Measurements from ENCODE around the gene PRKCA.

The PRKCA gene

GRCh38 chr17:66557886-66558285, 255.5 kb downstream of the PRKCA start:
- no peak for DNase-seq

- DNase-seq = no peak
Observed at GRCh38 chr17:66560691-66561090, 258.3 kb downstream of the PRKCA start.

- no peak for DNase-seq
Observed at GRCh38 chr17:66562119-66562518, 259.7 kb downstream of the PRKCA start.

GRCh38 chr17:66564992-66565465, 262.6 kb downstream of the PRKCA start:
- no peak for DNase-seq

GRCh38 chr17:66567234-66568170, 265.1 kb downstream of the PRKCA start:
- peak; percentile 61 for DNase-seq

GRCh38 chr17:66569572-66569971, 267.2 kb downstream of the PRKCA start:
- DNase-seq = no peak

- no peak for DNase-seq
Observed at GRCh38 chr17:66570447-66571195, 268.2 kb downstream of the PRKCA start.

- DNase-seq = no peak
Observed at GRCh38 chr17:66571745-66572144, 269.3 kb downstream of the PRKCA start.

GRCh38 chr17:66573078-66573477, 270.7 kb downstream of the PRKCA start:
- DNase-seq = no peak

GRCh38 chr17:66574123-66574522, 271.7 kb downstream of the PRKCA start:
- DNase-seq = no peak

- no peak for DNase-seq
Observed at GRCh38 chr17:66576473-66576872, 274.1 kb downstream of the PRKCA start.

- DNase-seq = no peak
Observed at GRCh38 chr17:66577041-66577440, 274.6 kb downstream of the PRKCA start.

GRCh38 chr17:66578781-66579489, 276.5 kb downstream of the PRKCA start:
- no peak for DNase-seq

GRCh38 chr17:66579556-66579955, 277.1 kb downstream of the PRKCA start:
- DNase-seq = no peak

- no peak for DNase-seq
Observed at GRCh38 chr17:66580184-66580955, 278.0 kb downstream of the PRKCA start.

- DNase-seq = no peak
Observed at GRCh38 chr17:66580956-66581391, 278.6 kb downstream of the PRKCA start.

- no peak for DNase-seq
Observed at GRCh38 chr17:66582373-66583111, 280.1 kb downstream of the PRKCA start.

GRCh38 chr17:66583112-66583748, 280.8 kb downstream of the PRKCA start:
- DNase-seq = no peak

- no peak for DNase-seq
Observed at GRCh38 chr17:66584927-66585326, 282.5 kb downstream of the PRKCA start.

- DNase-seq = no peak
Observed at GRCh38 chr17:66585472-66585871, 283.1 kb downstream of the PRKCA start.

- no peak for DNase-seq
Observed at GRCh38 chr17:66589892-66590291, 287.5 kb downstream of the PRKCA start.

Data from OCI-M1 (cell line).